ENCODE data around the gene DRC1.

GRCh38 chr2:26384597-26384996 is 17.1 kb upstream of the DRC1 start:
- no peak for TF ChIP-seq CTCF (conservative IDR thresholded peaks at IDR 0.05; ENCODE audit: low read length)
- TF ChIP-seq EZH2phosphoT487 (IDR thresholded peaks at IDR 0.05; ENCODE audit: borderline replicate concordance, low read depth, low read length) = no peak
